Activated CD4-positive, alpha-beta T cell treated with anti-CD3 and anti-CD28 coated beads, Interleukin-2, Interleukin-6, amounts not matched to agents 100 ng/mL and 50 ng/mL, durations not matched to agents 16 hours and 8 hours (primary cell): ENCODE results near the gene CST2.
"Not testable (repeated sequence)": the region's sequence is repeated elsewhere in the genome, so short reads cannot be mapped to it uniquely, and the experiment has no call there.

ENCODE experiments used
- DNase-seq: peaks from one replicate; pipeline ENCODE4 v3.0.0-alpha.2; 2020

The CST2 gene

DNA sequence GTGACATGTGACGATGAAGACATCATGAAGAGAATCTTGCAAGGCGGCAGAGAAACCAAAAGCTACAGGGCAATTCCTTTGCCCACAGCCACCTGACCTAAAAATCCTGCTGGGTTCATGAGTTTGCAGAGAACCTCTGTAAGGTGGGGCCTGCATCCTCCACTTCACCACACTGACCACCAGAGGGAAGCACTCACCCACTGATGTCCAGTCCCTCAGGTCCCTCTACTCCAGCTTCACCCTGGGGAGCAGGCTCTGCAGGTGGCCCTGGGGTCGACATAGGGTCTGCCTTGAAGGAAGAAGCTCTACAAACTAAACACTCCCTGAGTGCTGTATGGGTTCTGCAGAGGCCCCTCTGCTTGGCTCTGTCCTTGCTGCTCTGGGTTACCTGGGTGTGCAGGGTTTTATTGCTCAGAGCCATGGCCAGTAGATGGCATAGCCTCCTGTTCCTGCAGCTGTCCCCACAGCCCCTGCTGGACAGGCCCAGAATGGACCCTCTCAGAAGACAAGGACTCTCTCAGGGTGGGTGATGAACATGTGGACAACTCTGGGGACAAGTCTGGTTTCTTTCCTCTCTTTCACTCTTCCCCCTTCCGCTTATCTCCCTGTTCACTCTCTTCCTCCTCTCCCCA is 27.2 kb downstream of the CST2 start:
- DNase-seq = peak; percentile 46

DNA sequence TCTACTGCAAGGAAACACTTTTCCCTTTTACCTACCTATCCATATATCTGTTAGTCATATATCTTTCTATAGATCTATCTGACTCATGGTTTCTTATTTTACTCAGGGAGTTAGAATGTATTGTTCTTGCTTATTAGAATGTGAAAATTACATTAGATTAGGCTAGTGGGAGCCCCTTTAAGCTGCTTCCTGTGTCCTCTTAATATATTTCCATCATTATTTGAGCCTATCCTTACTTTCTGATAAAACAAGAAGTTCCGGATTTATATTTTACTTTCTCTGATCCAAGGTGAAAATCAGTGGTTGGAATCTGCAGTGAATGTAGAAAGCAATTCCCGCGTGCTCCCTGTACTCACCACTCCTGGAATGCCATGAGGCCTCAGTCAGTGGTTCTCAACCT is 31.0 kb downstream of the CST2 start:
- DNase-seq = no peak

DNA sequence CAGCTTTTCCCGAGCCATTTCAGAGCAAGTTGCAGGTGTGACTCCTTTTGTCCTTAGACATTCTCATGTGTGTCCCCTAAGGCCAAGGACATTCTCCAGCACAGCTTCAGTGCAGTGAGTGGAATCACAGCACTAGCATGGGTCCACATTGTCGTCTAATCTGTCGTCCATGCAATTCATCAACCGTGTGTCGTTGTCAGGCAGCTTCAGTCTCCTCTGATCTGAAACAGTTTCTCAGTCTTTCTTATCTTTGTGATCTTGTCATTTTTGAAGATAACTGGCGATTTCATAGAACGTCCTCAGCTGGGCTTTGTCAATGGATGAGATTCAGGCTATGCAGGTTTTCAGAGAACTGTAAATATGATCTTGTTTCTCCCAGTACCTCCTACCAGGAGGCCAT is 31.7 kb downstream of the CST2 start:
- DNase-seq = no peak

DNA sequence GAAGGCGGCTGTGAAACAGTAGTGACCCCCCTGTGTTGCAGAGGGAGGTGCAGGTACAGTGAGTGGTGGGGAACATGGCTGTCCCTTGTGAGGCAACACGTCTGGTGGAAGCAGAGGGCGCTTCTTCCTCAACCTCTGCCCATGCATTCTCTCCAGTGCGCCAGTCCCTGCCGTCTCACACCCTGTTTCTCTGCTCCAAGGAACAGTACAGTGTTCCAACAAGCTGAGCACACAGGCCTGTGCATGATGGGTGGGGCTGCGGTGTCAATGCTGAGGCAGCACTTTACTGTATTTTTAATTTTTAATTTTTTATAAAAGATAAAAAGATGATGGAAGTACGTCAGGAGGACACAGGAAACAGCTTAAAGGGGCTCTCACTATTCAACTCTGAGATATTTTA is 32.5 kb downstream of the CST2 start:
- no peak for DNase-seq

DNA sequence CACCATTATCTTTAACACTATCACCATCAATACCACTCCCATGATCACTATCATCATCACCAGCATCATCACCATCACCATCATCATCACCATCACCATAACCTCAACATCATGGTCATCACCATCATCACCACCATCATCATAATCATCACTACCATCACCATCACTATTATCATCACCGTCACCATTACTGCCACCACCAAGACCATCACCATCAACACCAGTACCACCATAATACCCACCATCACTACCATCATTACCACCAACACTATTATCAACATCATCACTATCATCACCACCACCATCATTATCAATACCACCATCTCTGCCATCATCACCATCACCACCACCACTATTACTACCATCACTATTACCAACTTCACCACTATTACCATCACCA is 43.1 kb downstream of the CST2 start:
- DNase-seq = no peak

DNA sequence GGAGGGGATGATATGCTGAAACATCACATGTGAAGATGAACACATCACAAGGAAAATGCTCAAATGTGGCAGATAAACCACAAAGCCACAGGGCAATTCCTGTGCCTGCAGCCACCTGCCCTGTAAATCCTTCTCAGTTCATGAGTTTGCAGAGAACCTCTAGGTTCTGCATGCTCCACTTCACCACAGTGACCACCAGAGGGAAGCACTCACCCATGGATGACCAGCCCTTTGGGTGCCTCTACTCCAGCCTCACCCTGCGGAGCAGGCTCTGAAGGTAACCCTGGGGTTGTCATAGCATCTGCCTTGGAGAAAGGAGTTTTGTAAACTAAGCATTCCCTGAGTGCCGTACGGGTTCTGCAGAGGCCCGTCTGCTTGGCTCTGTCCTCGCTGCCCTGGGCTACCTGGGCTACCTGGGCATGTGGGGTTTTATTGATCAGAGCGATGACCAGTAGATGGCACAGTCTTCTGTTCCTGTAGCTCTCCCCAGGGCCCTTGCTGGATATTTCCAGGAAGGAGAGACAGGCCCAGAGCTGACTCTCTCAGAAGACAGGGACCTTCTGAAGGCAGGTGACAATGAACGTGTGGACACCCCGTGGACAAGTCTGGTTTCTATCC is 44.1 kb downstream of the CST2 start:
- DNase-seq = peak; percentile 53

DNA sequence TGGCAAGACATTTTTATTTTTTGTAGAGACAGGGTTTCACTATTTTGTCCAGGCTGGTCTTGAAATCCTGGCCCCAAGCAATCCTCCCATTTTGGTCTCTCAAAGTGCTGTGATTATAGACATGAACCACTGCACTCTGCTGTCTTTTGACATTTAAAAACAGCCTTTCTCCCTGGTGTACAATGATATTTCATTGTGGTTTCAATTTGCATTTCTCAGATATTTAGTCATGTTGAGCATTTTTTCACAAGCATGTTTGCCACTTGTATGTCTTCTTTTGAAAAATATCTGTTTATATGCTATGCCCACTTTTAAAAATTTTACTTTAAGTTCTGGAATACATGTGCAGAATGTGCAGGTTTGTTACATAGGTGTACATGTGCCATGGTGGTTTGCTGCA is 47.9 kb downstream of the CST2 start:
- not testable (repeated sequence) for DNase-seq

DNA sequence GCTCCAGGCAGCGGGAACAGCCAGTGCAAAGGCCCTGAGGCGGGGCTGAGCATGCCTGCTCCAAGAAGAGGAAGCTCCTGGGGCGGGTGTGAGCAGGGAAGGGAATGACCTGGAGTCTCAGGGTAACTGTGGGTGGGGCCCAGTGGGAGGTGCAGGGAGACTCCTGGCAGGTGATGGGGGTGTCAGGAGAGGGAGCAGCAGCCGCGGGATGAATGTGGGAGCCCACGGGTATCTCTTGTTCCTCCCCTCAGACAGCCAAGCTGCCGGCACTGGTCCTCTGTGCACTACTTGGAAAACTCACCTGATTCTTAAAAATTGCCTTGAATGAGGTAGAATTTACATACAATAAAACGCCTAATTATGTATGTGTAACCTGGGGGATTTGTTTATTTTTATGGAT is 49.1 kb downstream of the CST2 start:
- not testable (repeated sequence) for DNase-seq

DNA sequence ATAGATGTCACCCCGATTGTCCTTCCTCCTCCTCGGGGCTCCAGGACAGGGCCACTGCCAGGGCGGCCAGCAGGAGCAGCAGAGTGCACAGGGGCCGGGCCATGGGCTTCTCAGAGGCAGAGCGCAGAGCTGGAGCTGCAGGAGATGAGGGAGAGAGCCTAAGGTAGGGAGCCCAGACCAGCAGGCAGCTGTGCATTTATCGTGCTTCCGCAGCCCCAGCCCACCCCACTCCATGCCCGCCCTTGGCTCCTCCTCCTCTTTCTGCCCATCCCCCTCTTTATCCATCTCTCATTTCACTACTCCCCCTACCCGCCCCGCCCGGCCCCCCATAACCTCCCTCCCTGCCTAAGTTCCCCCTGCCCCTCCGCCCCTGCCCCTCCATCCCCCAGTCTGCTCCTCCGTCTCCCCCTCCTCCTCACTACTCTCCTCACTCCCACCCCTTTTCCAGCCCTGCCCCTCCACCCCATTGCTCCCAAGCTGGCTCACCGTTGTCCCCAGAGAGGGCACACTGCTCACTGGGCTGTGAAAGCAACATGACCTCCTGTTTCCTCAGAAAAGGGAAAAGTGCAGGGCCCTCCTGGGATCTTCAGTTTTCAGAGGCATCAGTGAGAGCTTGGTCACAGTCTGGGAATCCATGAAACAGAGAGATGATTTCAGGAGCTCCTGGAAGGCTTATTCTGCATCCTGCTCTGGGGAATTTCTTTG is 50.3 kb downstream of the CST2 start:
- no peak for DNase-seq

DNA sequence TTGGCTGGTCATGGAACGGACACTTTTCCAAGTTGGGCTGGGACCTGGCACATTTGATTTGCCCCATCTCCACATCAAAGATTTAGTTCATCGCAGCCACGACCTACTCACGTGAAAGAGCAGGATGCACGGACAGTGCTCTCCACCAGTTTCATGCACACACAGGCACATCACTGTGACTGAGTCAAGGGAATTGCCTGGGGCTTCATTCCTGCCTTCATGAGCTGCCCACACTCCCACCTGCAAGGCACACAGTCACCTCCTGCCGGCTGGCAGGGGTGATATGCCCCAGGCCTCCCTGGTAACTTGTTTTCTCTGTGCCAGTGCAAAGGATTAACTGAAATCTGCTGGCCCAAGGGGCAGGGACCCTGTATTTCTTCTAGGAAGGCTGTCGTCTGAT is 52.4 kb downstream of the CST2 start:
- DNase-seq = no peak
